Neural cell (in vitro differentiated cells): ENCODE results near the gene CUX1. TPM values are rescaled to one million over a fixed set of nuclear protein-coding genes. Genes with fewer than 3 reads are reported as not detected.

Experiments
- H2AFZ ChIP-seq: fragments of 200-600, 300-800 bp; sonication (generic), shearing (Covaris generic); 2 replicates; pipeline ENCODE4 v1.6.0; 2014; ENCODE audit warnings: low read depth, mild to moderate bottlenecking, antibody characterized with exemption, low read length, moderate library complexity
- H3F3A ChIP-seq: fragments of 200-600 bp; shearing (Covaris generic); 2 replicates; pipeline ENCODE4 v1.6.1; 2016; ENCODE audit warnings: mild to moderate bottlenecking, moderate library complexity, mixed read lengths, antibody characterized with exemption, low read length; ENCODE audit not compliant: insufficient read depth, poor library complexity, severe bottlenecking
- H3K27ac ChIP-seq: fragments of 200-600, 300-800 bp; sonication (generic), shearing (Covaris generic); 2 replicates; pipeline ENCODE4 v1.5.1; 2014; ENCODE audit warnings: mild to moderate bottlenecking, low read length, moderate library complexity
- H3K27me3 ChIP-seq: fragments of 300-800, 200-600 bp; sonication (generic), shearing (Covaris generic); 2 replicates; pipeline ENCODE4 v1.6.0; 2014; ENCODE audit warnings: mild to moderate bottlenecking, low read depth, low read length, moderate library complexity; ENCODE audit not compliant: insufficient read depth
- H3K36me3 ChIP-seq: fragments of 300-800, 200-600 bp; sonication (generic), shearing (Covaris generic); 2 replicates; pipeline ENCODE4 v1.5.1; 2014; ENCODE audit warnings: mild to moderate bottlenecking, antibody characterized with exemption, low read length, moderate library complexity; ENCODE audit not compliant: insufficient read depth
- H3K4me2 ChIP-seq: fragments of 300-800, 200-600 bp; sonication (generic), shearing (Covaris generic); 2 replicates; pipeline ENCODE4 v1.6.0; 2014; ENCODE audit warnings: mild to moderate bottlenecking, low read length
- H3K4me3 ChIP-seq: fragments of 300-800, 200-600 bp; sonication (generic), shearing (Covaris generic); 2 replicates; pipeline ENCODE4 v1.5.1; 2014; ENCODE audit warnings: mild to moderate bottlenecking, low read length, moderate library complexity
- H3K79me2 ChIP-seq: fragments of 200-600 bp; shearing (Covaris generic); replicated peaks from 2 replicates; pipeline ENCODE4 v1.6.0; 2014; ENCODE audit warnings: mild to moderate bottlenecking, low read length, moderate library complexity; ENCODE audit not compliant: insufficient read depth
- H3K9ac ChIP-seq: fragments of 300-800, 200-600 bp; sonication (generic), shearing (Covaris generic); 2 replicates; pipeline ENCODE4 v1.6.1; 2016; ENCODE audit warnings: mild to moderate bottlenecking, low read length, mixed read lengths
- H3K9me2 ChIP-seq: fragments of 200-600 bp; shearing (Covaris generic); 2 replicates; pipeline ENCODE4 v1.6.1; 2016; ENCODE audit warnings: mild to moderate bottlenecking, low read length, mixed read lengths; ENCODE audit not compliant: insufficient read depth
- H3K9me3 ChIP-seq: fragments of 200-600, 300-800 bp; sonication (generic), shearing (Covaris generic); 2 replicates; pipeline ENCODE4 v1.6.1; 2016; ENCODE audit warnings: mild to moderate bottlenecking, mixed run types, low read length, moderate library complexity, mixed read lengths
- H4K20me1 ChIP-seq: fragments of 200-600 bp; shearing (Covaris generic); 2 replicates; pipeline ENCODE4 v1.6.1; 2016; ENCODE audit warnings: mild to moderate bottlenecking, mixed run types; ENCODE audit not compliant: insufficient read depth
- CTCF ChIP-seq: fragments of 450-650 bp; IDR thresholded peaks from 2 replicates; pipeline ENCODE4 v1.5.1; 2014; ENCODE audit warnings: antibody characterized with exemption, mild to moderate bottlenecking, moderate library complexity; ENCODE audit not compliant: poor library complexity, severe bottlenecking
- EP300 ChIP-seq: fragments of 450-650 bp; conservative IDR thresholded peaks from 2 replicates; pipeline ENCODE4 v1.6.1; 2014; ENCODE audit warnings: antibody characterized with exemption, mild to moderate bottlenecking, moderate library complexity; ENCODE audit not compliant: poor library complexity, severe bottlenecking
- EZH2 ChIP-seq: fragments of 200-600, 300-800 bp; shearing (Covaris generic), sonication (generic); IDR thresholded peaks from 2 replicates; pipeline ENCODE4 v1.6.1; 2014; ENCODE audit warnings: antibody characterized with exemption, low read length, borderline replicate concordance, mild to moderate bottlenecking; ENCODE audit not compliant: insufficient read depth, poor library complexity, severe bottlenecking
- MXI1 ChIP-seq: fragments of 450-650 bp; conservative IDR thresholded peaks from 2 replicates; pipeline ENCODE4 v1.6.1; 2014; ENCODE audit warnings: antibody characterized with exemption, mild to moderate bottlenecking; ENCODE audit not compliant: poor library complexity, severe bottlenecking
- POLR2AphosphoS5 ChIP-seq: IDR thresholded peaks from 2 replicates; pipeline ENCODE4 v1.6.1; 2012
- RAD21 ChIP-seq: fragments of 450-650 bp; conservative IDR thresholded peaks from 2 replicates; pipeline ENCODE4 v1.6.1; 2014; ENCODE audit warnings: antibody characterized with exemption, mild to moderate bottlenecking, moderate library complexity
- SMC3 ChIP-seq: fragments of 450-650 bp; conservative IDR thresholded peaks from 2 replicates; pipeline ENCODE4 v1.6.1; 2014; ENCODE audit warnings: antibody characterized with exemption, mild to moderate bottlenecking, moderate library complexity; ENCODE audit not compliant: poor library complexity
- TAF1 ChIP-seq: IDR thresholded peaks from 2 replicates; pipeline ENCODE4 v1.6.1; 2012; ENCODE audit warnings: low read depth
- polyA plus RNA-seq: library from polyadenylated mRNA; depleted of rRNA; stranded (reverse); fragments of >200 nt; gene quantifications from 2 replicates; pipeline ENCODE4 v1.2.3, GENCODE V29; 2014
- TF ChIP-seq, protein P1 (sequence below): IDR thresholded peaks from 2 replicates; pipeline ENCODE4 v1.6.1; 2012; ENCODE audit warnings: borderline replicate concordance

The CUX1 gene
- polyA plus RNA-seq, 1 donor from 2014 or later: 26.6 TPM

DNA sequence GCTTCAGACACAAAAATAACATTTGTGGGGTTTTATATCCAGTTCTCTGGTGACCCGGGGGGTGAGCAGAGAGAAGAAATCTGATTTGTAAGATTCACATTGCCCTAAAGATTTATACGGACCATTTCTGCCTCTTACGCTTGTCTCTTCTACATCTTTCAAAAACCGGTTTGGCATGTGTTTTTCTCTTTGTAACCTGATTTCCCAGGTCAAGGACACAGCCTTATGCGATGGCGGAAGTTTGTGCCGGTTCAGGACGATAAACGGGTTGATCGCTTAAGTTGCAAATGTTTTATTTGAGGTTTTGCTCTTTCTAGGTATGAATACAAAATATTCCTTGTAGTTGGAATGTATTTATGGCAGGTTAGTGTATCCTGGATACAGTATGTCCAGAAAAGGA, 407.6 kb downstream of the CUX1 start:
- TF ChIP-seq MXI1 (no peak), TAF1 (no peak), RAD21 (no peak), POLR2AphosphoS5 (no peak), EZH2 (no peak), SMC3 (no peak), CTCF (no peak), EP300 (no peak)
- TF ChIP-seq, protein P1, sequence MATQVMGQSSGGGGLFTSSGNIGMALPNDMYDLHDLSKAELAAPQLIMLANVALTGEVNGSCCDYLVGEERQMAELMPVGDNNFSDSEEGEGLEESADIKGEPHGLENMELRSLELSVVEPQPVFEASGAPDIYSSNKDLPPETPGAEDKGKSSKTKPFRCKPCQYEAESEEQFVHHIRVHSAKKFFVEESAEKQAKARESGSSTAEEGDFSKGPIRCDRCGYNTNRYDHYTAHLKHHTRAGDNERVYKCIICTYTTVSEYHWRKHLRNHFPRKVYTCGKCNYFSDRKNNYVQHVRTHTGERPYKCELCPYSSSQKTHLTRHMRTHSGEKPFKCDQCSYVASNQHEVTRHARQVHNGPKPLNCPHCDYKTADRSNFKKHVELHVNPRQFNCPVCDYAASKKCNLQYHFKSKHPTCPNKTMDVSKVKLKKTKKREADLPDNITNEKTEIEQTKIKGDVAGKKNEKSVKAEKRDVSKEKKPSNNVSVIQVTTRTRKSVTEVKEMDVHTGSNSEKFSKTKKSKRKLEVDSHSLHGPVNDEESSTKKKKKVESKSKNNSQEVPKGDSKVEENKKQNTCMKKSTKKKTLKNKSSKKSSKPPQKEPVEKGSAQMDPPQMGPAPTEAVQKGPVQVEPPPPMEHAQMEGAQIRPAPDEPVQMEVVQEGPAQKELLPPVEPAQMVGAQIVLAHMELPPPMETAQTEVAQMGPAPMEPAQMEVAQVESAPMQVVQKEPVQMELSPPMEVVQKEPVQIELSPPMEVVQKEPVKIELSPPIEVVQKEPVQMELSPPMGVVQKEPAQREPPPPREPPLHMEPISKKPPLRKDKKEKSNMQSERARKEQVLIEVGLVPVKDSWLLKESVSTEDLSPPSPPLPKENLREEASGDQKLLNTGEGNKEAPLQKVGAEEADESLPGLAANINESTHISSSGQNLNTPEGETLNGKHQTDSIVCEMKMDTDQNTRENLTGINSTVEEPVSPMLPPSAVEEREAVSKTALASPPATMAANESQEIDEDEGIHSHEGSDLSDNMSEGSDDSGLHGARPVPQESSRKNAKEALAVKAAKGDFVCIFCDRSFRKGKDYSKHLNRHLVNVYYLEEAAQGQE: no peak
- no peaks in the 10 kb centered on the region for H3K79me2 ChIP-seq

GRCh38 chr7:102227371-102227770, 409.9 kb downstream of the CUX1 start:
- Histone ChIP-seq H3K4me2 (no peak overlapping the region), H3K9me2 (no peaks in the 10 kb centered on the region), H3K27me3 (no peaks in the 10 kb centered on the region), H3F3A (no peaks in the 10 kb centered on the region), H4K20me1 (no peaks in the 10 kb centered on the region), H3K36me3 (no peaks in the 10 kb centered on the region), H2AFZ (no peak overlapping the region), H3K9me3 (no peaks in the 10 kb centered on the region), H3K4me3 (no peak overlapping the region), H3K9ac (no peak overlapping the region), H3K79me2 (no peaks in the 10 kb centered on the region), H3K27ac (no peak overlapping the region)
- TF ChIP-seq CTCF: no peak
- no peak for TF ChIP-seq MXI1
- no peak for TF ChIP-seq TAF1
- no peak for TF ChIP-seq EP300
- TF ChIP-seq SMC3: no peak
- no peak for TF ChIP-seq POLR2AphosphoS5
- no peak for TF ChIP-seq EZH2

More for the DNA sequence above, 407.6 kb downstream of the CUX1 start:
- Histone ChIP-seq H3K36me3 (no peaks in the 10 kb centered on the region), H3K27me3 (no peaks in the 10 kb centered on the region), H3K4me2 (no peak overlapping the region), H3K9me3 (no peaks in the 10 kb centered on the region), H3K27ac (no peak overlapping the region), H3K4me3 (no peak overlapping the region), H3K9ac (no peak overlapping the region), H3F3A (no peaks in the 10 kb centered on the region), H4K20me1 (no peaks in the 10 kb centered on the region), H3K9me2 (no peaks in the 10 kb centered on the region), H2AFZ (no peak overlapping the region)
